Ammon's horn (tissue), 1 donor: ENCODE data around the gene ZFPM1.

Experiments used
- DNase-seq: peaks from one replicate; pipeline ENCODE4 v3.0.0-alpha.2; 2016; ENCODE audit warnings: low spot score

ZFPM1 gene

DNA sequence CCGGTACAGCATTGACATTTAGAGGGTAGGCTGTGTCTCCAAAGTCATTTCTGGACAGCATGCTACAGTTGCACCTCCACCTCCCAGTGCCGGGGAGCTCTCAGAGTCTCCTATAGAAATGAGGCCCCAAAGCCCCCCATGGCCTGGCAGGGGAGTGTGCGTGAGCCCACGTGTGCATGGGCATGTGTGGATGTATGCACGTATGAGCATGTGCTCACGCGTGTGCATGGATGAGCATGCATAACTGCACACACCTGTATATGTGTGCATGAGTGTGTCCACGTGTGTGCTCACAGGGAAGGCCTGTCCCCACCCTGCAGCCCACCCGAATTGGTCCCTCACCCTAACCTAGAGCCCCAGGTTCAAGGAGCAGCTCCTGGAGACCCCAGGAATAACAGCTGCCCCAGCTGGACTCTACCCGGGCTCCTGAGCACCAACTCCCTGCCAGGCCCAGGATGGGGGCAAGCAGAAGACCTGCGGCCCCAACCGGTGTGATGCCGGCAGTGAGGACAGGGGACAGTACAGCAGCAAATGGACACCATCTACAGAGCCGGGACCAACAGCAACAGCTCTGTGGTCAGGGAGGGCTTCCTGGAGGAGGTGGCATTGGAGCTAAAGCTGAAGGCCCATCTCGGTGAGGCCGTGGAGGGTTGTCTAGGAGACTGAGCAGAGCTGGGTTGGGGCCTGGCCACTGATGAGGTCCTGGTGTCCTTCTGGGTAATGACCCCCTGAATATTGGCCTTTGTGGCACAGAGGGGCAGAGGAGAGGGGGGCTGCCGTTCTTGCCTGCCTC, 35.2 kb upstream of the ZFPM1 start:
- DNase-seq, result no peak

DNA sequence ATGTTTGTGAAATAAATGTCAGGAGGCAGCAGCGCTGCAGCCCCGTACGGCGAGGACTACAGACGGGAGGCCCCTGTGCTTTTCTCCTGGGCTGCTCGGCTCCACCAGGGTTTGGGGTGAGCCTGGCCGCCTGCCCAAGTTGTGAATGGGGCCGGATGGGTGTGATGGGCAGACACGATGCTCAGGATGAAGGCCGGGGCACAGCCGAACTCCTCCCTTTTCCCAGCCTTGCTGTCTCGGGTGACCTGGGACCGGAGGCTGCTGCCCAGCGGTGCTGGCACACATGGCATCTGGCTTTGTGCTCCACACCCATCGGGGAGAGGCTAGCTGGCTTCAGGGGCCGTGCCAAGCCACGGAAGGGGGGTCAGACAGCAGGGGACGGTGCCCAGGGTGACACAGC, 34.2 kb upstream of the ZFPM1 start:
- no peak for DNase-seq

DNA sequence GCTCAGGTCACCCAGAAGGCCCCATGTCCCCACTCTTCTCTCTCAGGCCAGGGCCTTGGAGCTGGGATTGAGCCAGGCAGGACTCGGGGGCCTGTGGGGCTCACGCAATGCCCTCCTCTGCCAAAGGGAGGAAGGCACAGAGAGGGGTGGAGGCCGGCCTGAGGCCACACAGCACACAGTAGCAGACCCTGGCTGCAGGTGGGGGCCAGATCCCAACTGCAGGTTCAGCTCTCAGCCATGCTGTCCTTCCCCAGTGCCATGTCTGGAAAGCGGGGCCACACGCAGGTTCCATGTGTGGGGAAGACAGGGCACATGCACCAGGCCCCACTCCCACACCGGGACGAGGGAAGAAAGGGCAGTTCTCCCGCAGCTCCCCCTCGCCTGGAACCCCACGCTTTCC, 33.3 kb upstream of the ZFPM1 start:
- DNase-seq, result no peak

DNA sequence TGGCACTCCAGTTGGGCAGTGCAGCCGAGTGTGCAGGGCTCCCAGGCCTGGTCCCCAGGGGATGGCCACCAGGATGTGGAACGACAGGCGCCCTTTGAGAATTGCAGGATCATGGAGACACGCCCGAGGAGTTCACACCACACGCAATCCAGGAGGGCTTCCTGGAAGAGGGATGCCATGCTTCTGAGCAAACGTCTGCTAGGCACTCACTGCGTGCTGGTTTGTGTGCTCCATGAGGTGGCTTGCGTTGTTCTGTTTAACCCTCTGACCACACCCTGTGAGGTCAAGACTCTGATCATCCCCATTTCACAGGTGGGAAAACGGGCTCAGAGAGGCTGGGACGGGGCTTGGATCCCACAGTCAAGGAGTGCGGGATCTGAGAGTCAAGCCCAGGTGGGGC, 32.6 kb upstream of the ZFPM1 start:
- DNase-seq, result no peak

DNA sequence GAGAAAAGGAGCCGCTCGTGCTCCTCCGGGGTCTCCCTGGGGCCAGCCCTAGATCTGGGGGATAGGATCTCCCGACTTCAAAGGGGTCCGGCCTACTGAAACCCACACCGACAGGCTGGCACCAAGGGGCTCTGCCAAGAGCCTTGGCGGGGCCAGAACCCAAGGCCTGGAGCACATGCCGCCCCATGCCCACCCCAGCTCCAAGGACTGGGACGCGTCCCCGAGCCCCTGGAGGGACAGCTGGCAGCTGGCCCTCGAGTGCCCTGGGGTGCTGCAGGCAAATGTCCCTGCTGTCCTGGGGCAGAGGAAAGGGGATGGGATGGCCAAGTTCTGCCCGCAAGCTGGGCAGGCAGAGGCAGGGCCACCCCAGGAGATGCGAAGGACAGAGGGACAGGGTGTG, 31.8 kb upstream of the ZFPM1 start:
- DNase-seq, result no peak

DNA sequence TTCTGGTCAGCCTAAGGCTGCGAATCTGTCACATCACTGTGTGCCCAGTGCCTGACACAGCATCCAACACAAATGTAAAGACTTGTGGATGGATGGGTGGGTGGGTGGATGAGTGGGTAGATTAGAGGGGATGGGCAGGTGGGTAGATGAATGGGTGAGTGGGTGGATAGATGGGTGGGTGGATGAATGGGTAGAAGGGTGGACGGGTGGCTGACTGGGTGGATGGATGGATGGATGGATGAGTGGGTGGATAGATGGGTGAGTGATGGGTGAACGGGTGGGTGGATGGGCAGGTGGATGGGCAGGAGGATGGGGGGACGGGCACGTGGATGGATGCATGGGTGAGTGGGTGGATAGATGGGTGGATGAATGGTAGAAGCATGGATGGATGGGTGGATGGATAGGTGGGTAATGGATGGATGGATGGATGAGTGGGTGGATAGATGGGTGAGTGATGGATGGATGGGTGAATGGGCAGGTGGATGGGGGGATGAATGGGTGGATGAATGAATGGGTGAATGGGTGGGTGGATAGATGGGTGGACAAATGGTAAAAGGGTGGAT, 31.1 kb upstream of the ZFPM1 start:
- no peak for DNase-seq

DNA sequence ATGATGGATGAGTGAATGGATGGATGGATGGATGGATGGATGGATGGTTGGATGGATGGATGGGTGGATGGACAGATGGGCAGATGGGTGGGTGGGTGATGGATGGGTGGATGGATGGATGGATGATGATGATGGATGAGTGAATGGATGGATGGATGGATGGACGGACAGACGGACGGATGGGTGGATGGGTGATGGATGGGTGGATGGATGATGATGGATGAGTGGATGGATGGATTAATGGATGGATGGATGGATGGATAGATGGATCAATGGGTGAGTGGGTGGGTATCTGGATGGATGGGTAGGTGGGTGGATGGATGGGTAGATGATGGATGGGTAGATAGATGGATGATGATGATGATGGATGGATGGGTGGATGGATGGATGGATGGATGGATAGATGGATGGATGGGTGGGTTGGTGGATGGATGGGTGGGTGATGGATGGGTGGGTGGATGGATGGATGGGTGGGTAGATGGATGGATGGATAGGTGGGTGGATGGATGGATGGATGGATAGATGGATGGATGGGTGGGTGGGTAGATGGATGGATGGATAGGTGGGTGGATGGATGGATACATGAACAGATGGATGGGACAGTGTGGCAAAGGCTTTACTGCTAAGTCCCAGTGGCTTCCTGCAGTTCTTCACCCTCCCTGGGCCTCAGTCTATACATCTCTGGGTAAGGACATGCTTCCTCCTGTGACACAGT, 30.2 kb upstream of the ZFPM1 start:
- DNase-seq, result no peak

DNA sequence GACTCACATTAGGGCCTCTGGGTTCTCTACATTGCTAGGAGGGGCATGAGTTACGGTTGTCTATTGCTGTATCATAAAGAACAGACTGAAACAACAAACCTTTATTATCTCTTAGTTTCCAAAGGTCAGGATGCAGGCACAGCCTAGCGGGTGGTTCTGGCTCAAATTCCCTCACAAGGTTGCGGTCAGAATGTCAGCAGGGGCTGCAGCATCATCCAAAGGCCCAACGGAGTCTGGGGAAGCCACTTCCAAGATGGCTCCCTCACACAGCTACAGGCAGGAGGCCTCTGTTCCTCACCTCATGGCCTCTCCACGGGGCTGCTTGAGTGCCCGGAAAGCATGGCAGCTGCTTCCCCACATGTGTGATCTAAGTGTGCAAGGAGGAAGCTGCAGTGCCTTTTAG, 29.6 kb upstream of the ZFPM1 start:
- DNase-seq, result no peak

DNA sequence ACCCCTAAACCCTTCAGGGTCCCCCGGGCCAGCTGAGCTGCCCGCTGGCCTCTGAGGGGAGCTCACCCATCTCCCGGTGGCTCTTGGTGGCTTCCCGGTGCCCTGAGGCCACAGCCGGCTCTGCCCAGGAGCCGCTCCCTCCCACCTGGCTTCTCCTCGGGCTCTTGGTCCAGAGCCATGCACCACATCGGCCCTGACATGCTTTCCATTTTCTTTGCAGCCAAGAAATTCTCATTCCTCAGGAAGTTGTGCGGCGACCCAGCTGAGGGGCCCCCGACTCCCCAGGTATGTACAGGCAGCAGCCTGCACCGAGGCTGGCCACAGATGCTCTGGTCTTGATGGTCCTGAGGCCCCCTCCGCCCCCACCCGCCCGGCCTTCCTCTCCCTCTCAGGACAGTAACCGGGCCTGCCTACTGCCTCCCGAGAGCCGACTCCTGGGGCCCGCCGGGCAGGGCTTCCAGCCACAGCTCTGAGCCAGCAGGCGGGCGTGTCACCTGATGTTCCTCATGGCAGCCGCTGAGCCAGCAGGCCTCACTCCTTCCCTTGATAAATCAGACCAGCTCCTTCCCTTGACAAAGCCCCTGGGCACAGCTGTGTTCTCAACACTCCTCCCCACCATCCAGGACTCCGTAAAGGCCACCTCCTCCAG, 28.4 kb upstream of the ZFPM1 start:
- peak; percentile 61 for DNase-seq

DNA sequence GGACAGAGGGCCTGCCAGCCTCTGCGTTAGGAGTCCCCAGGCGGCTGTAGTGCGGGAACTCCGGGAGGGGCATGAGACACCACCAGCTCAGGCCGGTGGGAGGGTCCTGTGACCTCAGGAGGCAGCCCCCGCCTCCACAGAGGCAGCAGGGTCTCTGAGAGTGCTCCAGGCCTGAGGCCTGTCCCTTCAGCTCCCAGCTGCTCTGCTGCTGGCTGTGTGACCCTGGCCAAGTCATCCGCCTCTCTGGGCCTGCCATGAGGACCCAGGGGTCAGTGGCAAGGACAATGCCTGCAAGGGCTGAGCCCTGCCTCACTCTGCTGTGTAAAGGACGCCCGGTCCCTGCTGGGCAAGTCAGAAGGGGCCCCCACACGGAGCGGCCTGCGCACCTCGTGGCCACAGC, 27.1 kb upstream of the ZFPM1 start:
- no peak for DNase-seq

DNA sequence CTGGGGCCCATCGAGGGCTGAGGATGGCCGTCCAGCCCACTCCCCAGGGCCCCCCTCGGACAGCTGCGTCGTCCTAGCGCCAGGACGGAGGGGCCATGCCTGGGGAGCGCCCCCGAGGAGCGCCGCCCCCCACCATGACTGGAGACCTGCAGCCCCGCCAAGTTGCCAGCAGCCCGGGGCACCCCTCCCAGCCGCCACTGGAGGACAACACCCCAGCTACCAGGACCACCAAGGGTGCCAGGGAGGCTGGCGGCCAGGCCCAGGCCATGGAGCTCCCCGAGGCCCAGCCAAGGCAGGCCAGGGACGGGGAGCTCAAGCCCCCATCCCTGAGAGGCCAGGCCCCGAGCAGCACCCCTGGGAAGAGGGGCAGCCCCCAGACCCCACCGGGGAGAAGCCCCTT, 25.7 kb upstream of the ZFPM1 start:
- DNase-seq, result no peak

DNA sequence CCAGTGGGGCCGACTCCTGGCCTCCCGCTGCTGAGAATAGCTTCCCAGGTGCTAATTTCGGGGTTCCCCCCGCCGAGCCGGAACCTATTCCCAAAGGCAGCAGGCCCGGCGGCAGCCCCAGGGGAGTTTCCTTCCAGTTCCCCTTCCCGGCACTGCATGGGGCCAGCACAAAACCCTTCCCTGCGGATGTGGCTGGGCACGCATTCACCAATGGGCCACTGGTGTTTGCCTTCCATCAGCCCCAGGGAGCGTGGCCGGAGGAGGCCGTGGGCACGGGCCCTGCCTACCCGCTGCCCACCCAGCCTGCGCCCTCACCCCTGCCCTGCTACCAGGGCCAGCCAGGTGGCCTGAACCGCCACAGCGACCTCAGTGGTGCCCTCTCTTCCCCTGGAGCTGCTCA, 24.9 kb upstream of the ZFPM1 start:
- DNase-seq, result no peak

DNA sequence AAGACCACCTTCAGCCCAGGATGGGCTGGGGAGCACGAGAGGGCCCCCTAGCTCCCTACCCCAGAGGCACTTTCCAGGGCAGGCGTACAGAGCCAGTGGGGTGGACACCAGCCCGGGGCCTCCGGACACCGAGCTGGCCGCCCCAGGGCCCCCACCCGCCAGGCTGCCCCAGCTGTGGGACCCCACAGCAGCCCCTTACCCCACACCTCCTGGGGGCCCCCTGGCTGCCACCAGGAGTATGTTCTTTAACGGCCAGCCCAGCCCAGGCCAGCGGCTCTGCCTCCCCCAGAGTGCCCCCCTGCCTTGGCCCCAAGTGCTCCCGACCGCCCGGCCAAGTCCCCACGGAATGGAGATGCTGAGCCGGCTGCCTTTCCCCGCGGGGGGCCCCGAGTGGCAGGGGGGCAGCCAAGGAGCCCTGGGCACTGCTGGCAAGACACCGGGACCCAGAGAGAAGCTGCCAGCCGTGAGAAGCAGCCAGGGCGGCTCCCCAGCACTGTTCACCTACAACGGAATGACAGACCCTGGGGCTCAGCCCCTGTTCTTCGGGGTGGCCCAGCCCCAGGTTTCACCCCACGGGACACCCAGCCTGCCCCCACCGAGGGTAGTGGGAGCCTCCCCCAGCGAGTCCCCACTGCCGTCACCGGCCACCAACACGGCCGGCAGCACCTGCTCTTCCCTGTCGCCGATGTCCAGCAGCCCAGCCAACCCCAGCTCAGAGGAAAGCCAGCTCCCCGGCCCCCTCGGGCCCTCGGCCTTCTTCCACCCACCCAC, 24.3 kb upstream of the ZFPM1 start:
- DNase-seq, result no peak

DNA sequence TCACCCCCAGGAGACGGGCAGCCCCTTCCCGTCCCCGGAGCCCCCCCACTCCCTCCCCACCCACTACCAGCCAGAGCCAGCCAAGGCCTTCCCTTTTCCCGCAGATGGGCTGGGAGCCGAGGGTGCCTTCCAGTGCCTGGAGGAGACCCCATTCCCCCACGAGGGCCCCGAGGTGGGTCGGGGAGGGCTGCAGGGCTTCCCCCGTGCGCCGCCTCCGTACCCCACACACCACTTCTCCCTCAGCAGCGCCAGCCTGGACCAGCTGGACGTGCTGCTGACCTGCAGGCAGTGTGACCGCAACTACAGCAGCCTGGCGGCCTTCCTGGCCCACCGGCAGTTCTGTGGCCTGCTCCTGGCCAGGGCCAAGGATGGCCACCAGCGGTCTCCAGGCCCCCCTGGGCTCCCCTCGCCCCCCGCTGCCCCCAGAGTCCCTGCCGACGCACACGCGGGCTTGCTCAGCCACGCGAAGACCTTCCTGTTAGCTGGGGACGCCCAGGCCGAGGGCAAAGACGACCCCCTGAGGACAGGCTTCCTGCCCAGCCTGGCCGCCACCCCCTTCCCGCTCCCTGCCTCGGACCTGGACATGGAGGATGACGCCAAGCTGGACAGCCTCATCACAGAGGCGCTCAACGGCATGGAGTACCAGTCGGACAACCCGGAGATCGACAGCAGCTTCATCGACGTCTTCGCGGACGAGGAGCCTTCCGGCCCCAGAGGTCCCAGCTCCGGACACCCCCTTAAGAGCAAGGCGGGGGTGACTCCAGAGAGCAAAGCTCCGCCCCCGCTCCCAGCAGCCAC, 23.5 kb upstream of the ZFPM1 start:
- no peak for DNase-seq

DNA sequence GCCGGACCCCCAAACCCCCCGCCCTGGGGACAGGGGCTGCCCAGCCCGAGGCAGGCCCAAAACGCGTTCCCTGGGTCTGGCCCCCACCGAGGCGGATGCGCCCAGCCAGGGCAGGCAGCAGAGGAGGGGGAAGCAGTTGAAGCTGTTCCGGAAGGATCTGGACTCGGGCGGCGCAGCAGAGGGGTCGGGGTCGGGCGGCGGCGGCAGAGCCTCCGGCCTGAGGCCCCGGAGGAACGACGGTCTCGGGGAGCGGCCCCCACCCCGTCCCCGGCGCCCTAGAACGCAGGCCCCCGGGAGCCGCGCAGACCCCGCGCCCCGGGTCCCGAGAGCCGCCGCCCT, 22.9 kb upstream of the ZFPM1 start:
- DNase-seq, result no peak

DNA sequence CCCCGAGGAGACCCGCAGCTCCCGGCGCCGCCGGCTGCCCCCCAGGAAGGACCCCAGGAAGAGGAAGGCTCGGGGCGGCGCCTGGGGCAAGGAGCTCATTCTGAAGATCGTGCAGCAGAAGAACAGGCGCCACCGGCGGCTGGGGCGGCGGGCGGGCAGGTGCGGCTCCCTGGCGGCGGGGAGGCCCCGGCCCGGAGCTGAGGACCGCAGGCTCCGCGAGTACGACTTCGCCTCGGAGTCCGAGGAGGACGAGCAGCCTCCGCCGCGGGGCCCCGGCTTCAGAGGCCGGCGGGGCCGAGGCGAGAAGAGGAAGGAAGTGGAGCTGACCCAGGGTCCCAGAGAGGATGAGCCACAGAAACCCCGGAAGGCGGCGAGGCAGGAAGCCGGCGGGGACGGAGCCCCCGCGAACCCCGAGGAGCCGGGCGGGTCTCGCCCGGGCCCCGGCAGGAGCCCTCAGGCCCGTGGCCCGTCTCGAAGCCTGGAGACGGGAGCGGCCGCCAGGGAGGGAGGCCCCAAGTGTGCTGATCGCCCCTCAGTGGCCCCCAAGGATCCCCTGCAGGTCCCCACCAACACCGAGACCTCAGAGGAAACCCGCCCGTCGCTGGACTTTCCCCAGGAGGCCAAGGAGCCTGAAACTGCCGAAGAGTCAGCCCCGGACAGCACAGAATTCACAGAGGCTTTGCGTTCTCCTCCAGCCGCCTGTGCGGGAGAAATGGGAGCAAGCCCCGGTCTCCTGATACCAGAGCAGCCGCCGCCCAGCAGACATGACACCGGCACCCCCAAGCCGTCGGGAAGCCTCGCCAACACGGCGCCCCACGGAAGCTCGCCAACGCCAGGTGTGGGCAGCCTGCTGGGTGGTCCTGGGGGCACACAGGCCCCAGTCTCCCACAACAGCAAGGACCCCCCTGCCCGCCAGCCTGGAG, 22.3 kb upstream of the ZFPM1 start:
- no peak for DNase-seq

DNA sequence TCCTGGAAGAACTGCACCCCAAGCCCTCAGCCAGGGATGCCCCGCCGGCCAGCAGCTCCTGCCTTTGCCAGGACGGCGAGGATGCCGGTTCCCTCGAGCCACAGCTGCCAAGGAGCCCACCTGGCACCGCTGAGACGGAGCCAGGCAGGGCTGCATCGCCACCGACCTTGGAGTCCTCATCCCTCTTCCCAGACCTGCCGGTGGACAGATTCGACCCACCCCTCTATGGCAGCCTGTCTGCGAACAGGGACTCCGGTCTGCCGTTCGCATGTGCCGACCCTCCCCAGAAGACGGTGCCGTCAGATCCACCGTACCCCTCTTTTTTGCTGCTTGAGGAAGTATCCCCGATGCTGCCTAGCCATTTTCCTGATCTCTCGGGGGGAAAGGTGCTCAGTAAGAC, 21.4 kb upstream of the ZFPM1 start:
- no peak for DNase-seq

DNA sequence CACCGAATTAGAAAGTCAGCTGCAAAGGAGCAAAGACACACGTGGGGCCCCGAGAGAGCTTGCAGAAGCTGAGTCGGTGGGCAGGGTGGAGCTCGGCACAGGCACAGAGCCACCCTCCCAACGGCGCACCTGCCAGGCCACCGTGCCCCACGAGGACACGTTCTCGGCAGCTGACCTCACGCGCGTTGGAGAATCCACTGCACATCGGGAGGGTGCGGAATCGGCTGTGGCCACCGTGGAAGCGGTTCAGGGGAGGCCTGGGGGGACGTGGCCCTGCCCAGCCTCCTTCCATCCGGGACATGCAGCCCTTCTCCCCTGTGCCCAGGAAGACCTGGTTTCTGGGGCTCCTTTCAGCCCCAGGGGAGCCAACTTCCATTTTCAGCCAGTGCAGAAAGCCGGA, 20.9 kb upstream of the ZFPM1 start:
- no peak for DNase-seq

DNA sequence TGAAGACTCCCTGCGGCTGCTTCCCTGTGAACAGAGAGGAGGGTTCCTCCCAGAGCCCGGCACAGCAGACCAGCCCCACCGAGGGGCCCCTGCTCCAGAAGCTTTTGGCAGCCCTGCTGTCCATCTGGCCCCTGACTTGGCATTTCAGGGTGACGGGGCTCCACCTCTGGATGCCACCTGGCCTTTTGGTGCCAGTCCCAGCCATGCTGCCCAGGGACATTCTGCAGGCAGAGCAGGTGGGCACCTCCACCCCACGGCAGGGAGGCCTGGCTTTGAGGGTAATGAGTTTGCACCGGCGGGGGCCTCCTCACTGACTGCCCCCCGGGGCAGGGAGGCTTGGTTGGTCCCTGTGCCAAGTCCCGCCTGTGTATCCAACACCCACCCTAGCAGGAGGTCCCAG, 20.3 kb upstream of the ZFPM1 start:
- DNase-seq, result no peak

DNA sequence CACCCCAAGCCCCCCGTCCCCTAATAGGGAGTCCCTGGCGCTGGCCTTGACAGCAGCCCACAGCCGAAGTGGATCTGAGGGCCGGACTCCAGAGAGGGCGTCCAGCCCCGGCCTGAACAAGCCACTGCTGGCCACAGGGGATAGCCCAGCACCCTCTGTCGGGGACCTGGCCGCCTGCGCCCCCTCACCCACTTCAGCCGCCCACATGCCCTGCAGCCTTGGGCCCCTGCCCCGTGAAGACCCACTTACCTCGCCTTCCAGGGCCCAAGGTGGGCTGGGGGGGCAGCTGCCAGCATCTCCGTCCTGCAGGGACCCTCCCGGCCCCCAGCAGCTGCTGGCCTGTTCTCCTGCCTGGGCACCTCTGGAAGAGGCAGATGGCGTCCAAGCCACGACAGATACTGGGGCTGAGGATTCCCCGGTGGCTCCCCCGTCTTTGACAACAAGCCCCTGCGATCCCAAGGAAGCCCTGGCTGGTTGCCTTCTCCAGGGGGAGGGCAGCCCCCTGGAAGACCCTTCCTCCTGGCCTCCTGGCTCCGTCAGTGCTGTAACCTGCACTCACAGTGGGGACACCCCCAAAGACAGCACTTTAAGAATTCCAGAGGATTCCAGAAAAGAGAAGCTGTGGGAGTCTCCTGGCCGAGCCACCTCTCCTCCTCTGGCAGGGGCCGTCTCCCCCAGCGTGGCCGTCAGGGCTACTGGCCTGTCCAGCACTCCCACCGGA, 19.3 kb upstream of the ZFPM1 start:
- DNase-seq, result no peak
